Upper lobe of left lung (tissue), 4 donors: Measurements from ENCODE around the gene DOCK11.

Source experiments
- POLR2AphosphoS5 ChIP-seq, 2 donors: sonication (generic); formaldehyde crosslinking; IDR thresholded peaks; one replicate each; pipeline ENCODE4 v1.5.1; 2017; ENCODE audit warnings: antibody characterized with exemption in 2 of 2
- TF ChIP-seq, protein P1 (sequence below), 6 experiments: fragments of 450-650 bp in 4 of 6; fragments of 200-600 bp in 2 of 6; sonication (generic) in 2 of 6; IDR thresholded peaks; one replicate each; pipeline ENCODE4 v1.5.1; 2016 to 2019; ENCODE audit warnings: antibody characterized with exemption in 6 of 6

DNA sequence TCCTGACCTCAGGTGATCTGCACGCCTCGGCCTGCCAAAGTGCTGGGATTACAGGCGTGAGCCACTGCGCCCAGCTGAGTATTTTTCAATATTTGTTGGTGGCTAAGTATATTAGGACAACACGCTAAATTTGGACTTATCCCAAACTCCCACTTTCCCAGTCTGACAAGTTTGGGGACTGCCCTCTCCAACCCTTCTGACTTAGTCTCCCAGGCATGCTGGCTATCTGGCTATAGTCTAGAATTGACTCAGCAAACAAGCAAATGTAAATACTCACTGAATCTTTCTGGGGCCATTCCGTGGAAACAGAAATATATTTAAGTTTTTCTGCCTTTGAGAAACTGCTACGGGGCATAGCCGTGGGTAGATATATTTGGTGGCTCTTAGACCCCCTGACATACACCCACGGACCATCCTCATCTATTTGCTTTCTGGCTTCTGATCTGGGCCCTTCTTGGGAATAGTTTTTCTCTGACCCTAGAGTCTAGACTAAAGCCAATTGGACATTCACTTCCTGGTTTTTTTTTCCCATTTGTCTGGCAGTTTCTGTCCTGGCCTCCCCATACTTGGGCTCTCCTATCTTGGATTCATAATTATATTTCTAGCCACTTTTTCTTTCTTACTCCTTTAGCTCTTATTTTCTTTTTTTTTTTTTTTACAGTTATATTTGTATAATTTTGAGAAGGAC, 11.3 kb upstream of the DOCK11 start:
- TF ChIP-seq, protein P1, sequence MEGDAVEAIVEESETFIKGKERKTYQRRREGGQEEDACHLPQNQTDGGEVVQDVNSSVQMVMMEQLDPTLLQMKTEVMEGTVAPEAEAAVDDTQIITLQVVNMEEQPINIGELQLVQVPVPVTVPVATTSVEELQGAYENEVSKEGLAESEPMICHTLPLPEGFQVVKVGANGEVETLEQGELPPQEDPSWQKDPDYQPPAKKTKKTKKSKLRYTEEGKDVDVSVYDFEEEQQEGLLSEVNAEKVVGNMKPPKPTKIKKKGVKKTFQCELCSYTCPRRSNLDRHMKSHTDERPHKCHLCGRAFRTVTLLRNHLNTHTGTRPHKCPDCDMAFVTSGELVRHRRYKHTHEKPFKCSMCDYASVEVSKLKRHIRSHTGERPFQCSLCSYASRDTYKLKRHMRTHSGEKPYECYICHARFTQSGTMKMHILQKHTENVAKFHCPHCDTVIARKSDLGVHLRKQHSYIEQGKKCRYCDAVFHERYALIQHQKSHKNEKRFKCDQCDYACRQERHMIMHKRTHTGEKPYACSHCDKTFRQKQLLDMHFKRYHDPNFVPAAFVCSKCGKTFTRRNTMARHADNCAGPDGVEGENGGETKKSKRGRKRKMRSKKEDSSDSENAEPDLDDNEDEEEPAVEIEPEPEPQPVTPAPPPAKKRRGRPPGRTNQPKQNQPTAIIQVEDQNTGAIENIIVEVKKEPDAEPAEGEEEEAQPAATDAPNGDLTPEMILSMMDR (IDR thresholded peaks at IDR 0.05), result no peak
- no peak for TF ChIP-seq POLR2AphosphoS5 (IDR thresholded peaks at IDR 0.05)
